SK-N-SH (cell line): ENCODE data around the gene ABCC5. TPM values are rescaled to one million over a fixed set of nuclear protein-coding genes. Genes with fewer than 3 reads are reported as not detected.

Source experiments
- CTCF ChIA-PET: fragments of 300-600, 350-600 bp; formaldehyde crosslinking; extraction: SDS; loops from one replicate; lab custom pipeline; 2021; lab: Yijun Ruan, JAX
- POLR2A ChIA-PET: fragments of 350-600 bp; sonication (Branson Sonifier 250); formaldehyde crosslinking; extraction: SDS; loops from one replicate; lab custom pipeline; 2020; ENCODE audit warnings: antibody characterized with exemption, inconsistent platforms; lab: Yijun Ruan, JAX
- DNase-seq: peaks from one replicate; pipeline ENCODE4 v3.0.0; 2012
- H2AFZ ChIP-seq: fragments of 200-600 bp; sonication (generic); 2 replicates; pipeline ENCODE4 v1.8.1; 2016; ENCODE audit warnings: antibody characterized with exemption, mild to moderate bottlenecking, low read depth
- H3F3A ChIP-seq: fragments of 200-600 bp; sonication (generic); replicated peaks from 2 replicates; pipeline ENCODE3; 2016; ENCODE audit warnings: antibody characterized with exemption, mild to moderate bottlenecking; ENCODE audit not compliant: insufficient read depth
- H3K27ac ChIP-seq, 2 experiments: fragments of 200-500 bp in 1 of 2; fragments of 200-600 bp in 1 of 2; sonication (Bioruptor generic) in 1 of 2; sonication (generic), shearing (Covaris generic) in 1 of 2; 2 replicates each; pipeline versions ENCODE4 v1.5.1 to v1.6.1; 2014 to 2016; ENCODE audit warnings: low read depth in 2 of 2, inconsistent platforms in 1 of 2, low read length in 1 of 2, mild to moderate bottlenecking in 1 of 2, mixed read lengths in 1 of 2
- H3K27me3 ChIP-seq: fragments of 200-600 bp; sonication (generic), shearing (Covaris generic); 2 replicates; pipeline ENCODE4 v1.6.1; 2016; ENCODE audit warnings: mixed run types; ENCODE audit not compliant: insufficient read depth
- H3K36me3 ChIP-seq, 2 experiments: fragments of 200-500 bp in 1 of 2; fragments of 200-600 bp in 1 of 2; sonication (Bioruptor generic) in 1 of 2; sonication (generic) in 1 of 2; replicated peaks in 1 of 2; 2 replicates each; pipeline versions ENCODE3 to v1.5.1; 2014 to 2016; ENCODE audit warnings: low read length in 1 of 2, mild to moderate bottlenecking in 1 of 2; ENCODE audit not compliant: insufficient read depth in 2 of 2, control insufficient read depth in 1 of 2
- H3K4me1 ChIP-seq, 2 experiments: fragments of 200-500 bp in 1 of 2; fragments of 200-600 bp in 1 of 2; sonication (Bioruptor generic) in 1 of 2; sonication (generic), shearing (Covaris generic) in 1 of 2; 2 replicates each; pipeline versions ENCODE4 v1.5.1 to v1.6.1; 2014 to 2016; ENCODE audit warnings: low read depth in 1 of 2, low read length in 1 of 2, mixed run types in 1 of 2; ENCODE audit not compliant: insufficient read depth in 2 of 2, control insufficient read depth in 1 of 2
- H3K4me2 ChIP-seq: fragments of 200-600 bp; sonication (generic), shearing (Covaris generic); 2 replicates; pipeline ENCODE4 v1.6.1; 2017; ENCODE audit warnings: mixed run types
- H3K4me3 ChIP-seq, 2 experiments: fragments of 200-500 bp in 1 of 2; fragments of 200-600 bp in 1 of 2; sonication (Bioruptor generic) in 1 of 2; sonication (generic), shearing (Covaris generic) in 1 of 2; 2 replicates each; pipeline versions ENCODE4 v1.5.1 to v1.8.1; 2014 to 2016; ENCODE audit warnings: low read depth in 2 of 2, inconsistent platforms in 1 of 2, low read length in 1 of 2, mild to moderate bottlenecking in 1 of 2, mixed read lengths in 1 of 2, moderate library complexity in 1 of 2
- H3K79me2 ChIP-seq: fragments of 200-600 bp; sonication (generic); 2 replicates; pipeline ENCODE4 v1.8.1; 2017; ENCODE audit warnings: mild to moderate bottlenecking; ENCODE audit not compliant: insufficient read depth
- H3K9ac ChIP-seq: fragments of 200-600 bp; sonication (generic); 2 replicates; pipeline ENCODE4 v1.6.1; 2017; ENCODE audit warnings: mixed run types
- H3K9me2 ChIP-seq: fragments of 200-600 bp; sonication (generic); 2 replicates; pipeline ENCODE4 v1.6.1; 2017; ENCODE audit warnings: mixed run types
- H3K9me3 ChIP-seq: fragments of 200-600 bp; sonication (generic); 2 replicates; pipeline ENCODE4 v1.6.1; 2017; ENCODE audit warnings: mixed run types, mild to moderate bottlenecking, moderate library complexity
- H4K20me1 ChIP-seq: fragments of 200-600 bp; sonication (generic); 2 replicates; pipeline ENCODE4 v1.6.1; 2017; ENCODE audit warnings: mild to moderate bottlenecking, mixed run types; ENCODE audit not compliant: insufficient read depth
- CHD2 ChIP-seq: fragments of 150-350 bp; IDR thresholded peaks from 2 replicates; pipeline ENCODE4 v1.6.1; 2018; ENCODE audit warnings: low read length; ENCODE audit not compliant: partially characterized antibody
- EP300 ChIP-seq, 2 experiments: IDR thresholded peaks; 2 replicates each; pipeline versions ENCODE4 v1.4.0 to v1.6.1; 2012; ENCODE audit warnings: borderline replicate concordance in 1 of 2, low read depth in 1 of 2, low read length in 1 of 2
- EZH2phosphoT487 ChIP-seq: fragments of 200-600 bp; sonication (generic); IDR thresholded peaks from 2 replicates; pipeline ENCODE4 v1.6.1; 2017; ENCODE audit warnings: low read depth, mixed run types, mild to moderate bottlenecking, antibody characterized with exemption, moderate library complexity, borderline replicate concordance
- FOXJ3 ChIP-seq: sonication (generic); formaldehyde crosslinking; IDR thresholded peaks from 2 replicates; pipeline ENCODE4 v1.5.1; 2020; ENCODE audit warnings: mild to moderate bottlenecking, missing genetic modification reagents
- GABPA ChIP-seq: IDR thresholded peaks from 2 replicates; pipeline ENCODE4 v1.4.0; 2012; ENCODE audit warnings: low read depth, mild to moderate bottlenecking
- GATA2 ChIP-seq: sonication (generic); formaldehyde crosslinking; IDR thresholded peaks from 2 replicates; pipeline ENCODE4 v1.5.0; 2020; ENCODE audit warnings: mild to moderate bottlenecking, missing genetic modification reagents
- JUND ChIP-seq: IDR thresholded peaks from 2 replicates; pipeline ENCODE4 v1.4.0; 2012
- RFX5 ChIP-seq: IDR thresholded peaks from 2 replicates; pipeline ENCODE4 v1.6.1; 2012; ENCODE audit warnings: mild to moderate bottlenecking, improper control_type of control experiment, low read length
- SMC3 ChIP-seq: IDR thresholded peaks from 2 replicates; pipeline ENCODE4 v1.6.1; 2012; ENCODE audit warnings: low read depth, low read length, improper control_type of control experiment
- TAF1 ChIP-seq: IDR thresholded peaks from 2 replicates; pipeline ENCODE4 v1.6.1; 2012; ENCODE audit warnings: low read depth, mild to moderate bottlenecking, low read length, moderate library complexity, borderline replicate concordance
- TEAD4 ChIP-seq: IDR thresholded peaks from 2 replicates; pipeline ENCODE4 v1.4.0; 2012; ENCODE audit warnings: mild to moderate bottlenecking, borderline replicate concordance; ENCODE audit not compliant: insufficient read depth
- WGBS: methylation state at CpG from one replicate; pipeline ENCODE4 v1.1.6; 2017; ENCODE audit warnings: low lambda C conversion rate; 5-methylcytosine and 5-hydroxymethylcytosine counted together
- polyA plus RNA-seq, 3 experiments: library from polyadenylated mRNA; depleted of rRNA; stranded (reverse); fragments of >200 nt; gene quantifications; 2 replicates each; pipeline ENCODE4 v1.2.3, GENCODE V29; 2012
- TF ChIP-seq, protein P1 (sequence below): IDR thresholded peaks from 2 replicates; pipeline ENCODE4 v1.6.1; 2012; ENCODE audit warnings: mild to moderate bottlenecking, low read depth, low read length, moderate library complexity
- TF ChIP-seq, protein P2 (sequence below): IDR thresholded peaks from 2 replicates; pipeline ENCODE4 v1.4.0; 2012; ENCODE audit warnings: low read depth, borderline replicate concordance
- TF ChIP-seq, protein P3 (sequence below): fragments of 150-350 bp; IDR thresholded peaks from 2 replicates; pipeline ENCODE4 v1.6.1; 2016; ENCODE audit warnings: mild to moderate bottlenecking, low read depth, low read length
- TF ChIP-seq, protein P4 (sequence below): fragments of 150-350 bp; IDR thresholded peaks from 2 replicates; pipeline ENCODE4 v1.6.1; 2017; ENCODE audit warnings: antibody characterized with exemption, low read length, low read depth, borderline replicate concordance

ABCC5 gene
- polyA plus RNA-seq, 1 of the 3 experiments (the other 2 are of a cell fraction): 25.9 TPM

DNA sequence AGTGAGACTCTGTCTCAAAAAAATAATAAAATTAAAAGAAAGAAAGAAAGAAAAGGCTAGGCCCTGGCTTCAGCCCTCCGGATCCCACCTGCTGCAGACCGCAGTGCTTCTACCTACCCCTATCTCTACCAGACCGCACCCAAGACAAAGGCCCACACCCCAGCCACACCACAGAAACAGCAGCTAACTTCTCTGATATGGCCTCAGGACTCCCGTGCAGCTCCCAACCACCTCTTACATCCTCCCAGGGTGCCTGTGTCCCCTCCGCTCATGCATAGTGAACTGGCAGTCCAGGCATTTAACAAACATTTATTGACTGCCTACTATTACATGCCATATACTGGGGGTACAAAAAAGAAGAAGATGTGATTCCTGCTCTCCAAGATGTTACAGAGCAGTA lies 28.3 kb upstream of the ABCC5 start:
- no peaks in the 10 kb centered on the region for H4K20me1 ChIP-seq
- no peaks in the 10 kb centered on the region for H3K36me3 ChIP-seq
- no peak overlapping the region for H2AFZ ChIP-seq
- CTCF ChIA-PET: interaction anchor here (1.0 kb wide), 1 partner anchor 9 kb away, joined by 3 read pairs; no protein-coding TSS in a partner anchor
- POLR2A ChIA-PET: no interaction called here
- H3K9ac ChIP-seq: no peak overlapping the region
- no peaks in the 10 kb centered on the region; the same call in 1 of the 2 replicates for H3K27me3 ChIP-seq
- TF ChIP-seq EZH2phosphoT487 (no peak), RFX5 (no peak), JUND (no peak), EP300 (IDR thresholded peaks at IDR 0.05; ENCODE audit: borderline replicate concordance in 1 of 2, low read depth in 1 of 2, low read length in 1 of 2) (no peak), TEAD4 (no peak), FOXJ3 (CRISPR knock-in tag) (no peak)
- TF ChIP-seq, protein P1, sequence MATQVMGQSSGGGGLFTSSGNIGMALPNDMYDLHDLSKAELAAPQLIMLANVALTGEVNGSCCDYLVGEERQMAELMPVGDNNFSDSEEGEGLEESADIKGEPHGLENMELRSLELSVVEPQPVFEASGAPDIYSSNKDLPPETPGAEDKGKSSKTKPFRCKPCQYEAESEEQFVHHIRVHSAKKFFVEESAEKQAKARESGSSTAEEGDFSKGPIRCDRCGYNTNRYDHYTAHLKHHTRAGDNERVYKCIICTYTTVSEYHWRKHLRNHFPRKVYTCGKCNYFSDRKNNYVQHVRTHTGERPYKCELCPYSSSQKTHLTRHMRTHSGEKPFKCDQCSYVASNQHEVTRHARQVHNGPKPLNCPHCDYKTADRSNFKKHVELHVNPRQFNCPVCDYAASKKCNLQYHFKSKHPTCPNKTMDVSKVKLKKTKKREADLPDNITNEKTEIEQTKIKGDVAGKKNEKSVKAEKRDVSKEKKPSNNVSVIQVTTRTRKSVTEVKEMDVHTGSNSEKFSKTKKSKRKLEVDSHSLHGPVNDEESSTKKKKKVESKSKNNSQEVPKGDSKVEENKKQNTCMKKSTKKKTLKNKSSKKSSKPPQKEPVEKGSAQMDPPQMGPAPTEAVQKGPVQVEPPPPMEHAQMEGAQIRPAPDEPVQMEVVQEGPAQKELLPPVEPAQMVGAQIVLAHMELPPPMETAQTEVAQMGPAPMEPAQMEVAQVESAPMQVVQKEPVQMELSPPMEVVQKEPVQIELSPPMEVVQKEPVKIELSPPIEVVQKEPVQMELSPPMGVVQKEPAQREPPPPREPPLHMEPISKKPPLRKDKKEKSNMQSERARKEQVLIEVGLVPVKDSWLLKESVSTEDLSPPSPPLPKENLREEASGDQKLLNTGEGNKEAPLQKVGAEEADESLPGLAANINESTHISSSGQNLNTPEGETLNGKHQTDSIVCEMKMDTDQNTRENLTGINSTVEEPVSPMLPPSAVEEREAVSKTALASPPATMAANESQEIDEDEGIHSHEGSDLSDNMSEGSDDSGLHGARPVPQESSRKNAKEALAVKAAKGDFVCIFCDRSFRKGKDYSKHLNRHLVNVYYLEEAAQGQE: no peak
- TF ChIP-seq, protein P2, sequence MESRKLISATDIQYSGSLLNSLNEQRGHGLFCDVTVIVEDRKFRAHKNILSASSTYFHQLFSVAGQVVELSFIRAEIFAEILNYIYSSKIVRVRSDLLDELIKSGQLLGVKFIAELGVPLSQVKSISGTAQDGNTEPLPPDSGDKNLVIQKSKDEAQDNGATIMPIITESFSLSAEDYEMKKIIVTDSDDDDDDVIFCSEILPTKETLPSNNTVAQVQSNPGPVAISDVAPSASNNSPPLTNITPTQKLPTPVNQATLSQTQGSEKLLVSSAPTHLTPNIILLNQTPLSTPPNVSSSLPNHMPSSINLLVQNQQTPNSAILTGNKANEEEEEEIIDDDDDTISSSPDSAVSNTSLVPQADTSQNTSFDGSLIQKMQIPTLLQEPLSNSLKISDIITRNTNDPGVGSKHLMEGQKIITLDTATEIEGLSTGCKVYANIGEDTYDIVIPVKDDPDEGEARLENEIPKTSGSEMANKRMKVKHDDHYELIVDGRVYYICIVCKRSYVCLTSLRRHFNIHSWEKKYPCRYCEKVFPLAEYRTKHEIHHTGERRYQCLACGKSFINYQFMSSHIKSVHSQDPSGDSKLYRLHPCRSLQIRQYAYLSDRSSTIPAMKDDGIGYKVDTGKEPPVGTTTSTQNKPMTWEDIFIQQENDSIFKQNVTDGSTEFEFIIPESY: no peak
- no peaks in the 10 kb centered on the region for H3F3A ChIP-seq
- no peak overlapping the region for H3K4me2 ChIP-seq
- no peak for DNase-seq
- H3K27ac ChIP-seq: no peak overlapping the region
- H3K4me3 ChIP-seq: no peak overlapping the region
- no peaks in the 10 kb centered on the region for H3K9me3 ChIP-seq
- WGBS: 96% methylated on average over 5 of the region's 5 CpGs
- H3K9me2 ChIP-seq: no peaks in the 10 kb centered on the region
- H3K79me2 ChIP-seq: no peaks in the 10 kb centered on the region
- peaks cover 0 to 2% of the 10 kb centered on the region in 2 experiments; a peak in 1 of 4 replicates for H3K4me1 ChIP-seq

DNA sequence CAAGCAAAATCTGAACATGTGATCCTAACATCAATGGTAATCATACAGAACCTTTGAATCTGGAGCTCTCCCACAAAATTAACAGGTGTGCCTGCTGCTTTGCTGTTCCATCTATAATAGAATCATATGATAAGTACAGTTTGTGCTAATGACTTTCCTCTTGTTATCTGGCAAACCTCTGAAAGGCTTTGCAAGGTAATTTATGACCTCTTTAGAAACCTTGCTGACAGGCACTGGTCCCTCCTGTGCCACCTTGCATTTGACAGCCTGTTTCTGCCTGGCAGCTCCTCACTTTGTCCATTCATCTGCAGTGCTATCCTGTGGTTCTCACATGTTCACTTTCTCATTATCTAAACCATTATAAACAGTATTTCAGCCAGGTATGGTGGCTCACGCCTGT lies 24.9 kb upstream of the ABCC5 start:
- POLR2A ChIA-PET: no interaction called here
- H3K9me3 ChIP-seq: no peaks in the 10 kb centered on the region
- no peak for DNase-seq
- no peak overlapping the region for H2AFZ ChIP-seq
- no peaks in the 10 kb centered on the region for H3K27me3 ChIP-seq
- no peaks in the 10 kb centered on the region for H3K79me2 ChIP-seq
- TF ChIP-seq, protein P3, sequence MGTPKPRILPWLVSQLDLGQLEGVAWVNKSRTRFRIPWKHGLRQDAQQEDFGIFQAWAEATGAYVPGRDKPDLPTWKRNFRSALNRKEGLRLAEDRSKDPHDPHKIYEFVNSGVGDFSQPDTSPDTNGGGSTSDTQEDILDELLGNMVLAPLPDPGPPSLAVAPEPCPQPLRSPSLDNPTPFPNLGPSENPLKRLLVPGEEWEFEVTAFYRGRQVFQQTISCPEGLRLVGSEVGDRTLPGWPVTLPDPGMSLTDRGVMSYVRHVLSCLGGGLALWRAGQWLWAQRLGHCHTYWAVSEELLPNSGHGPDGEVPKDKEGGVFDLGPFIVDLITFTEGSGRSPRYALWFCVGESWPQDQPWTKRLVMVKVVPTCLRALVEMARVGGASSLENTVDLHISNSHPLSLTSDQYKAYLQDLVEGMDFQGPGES: no peak
- no peak for TF ChIP-seq TAF1
- 0 out of 4 replicates have a peak, but pooled peaks of 1 of the 2 experiments have one; percentile 44 for TF ChIP-seq EP300 (IDR thresholded peaks at IDR 0.05; ENCODE audit: borderline replicate concordance in 1 of 2, low read depth in 1 of 2, low read length in 1 of 2)
- TF ChIP-seq, protein P4, sequence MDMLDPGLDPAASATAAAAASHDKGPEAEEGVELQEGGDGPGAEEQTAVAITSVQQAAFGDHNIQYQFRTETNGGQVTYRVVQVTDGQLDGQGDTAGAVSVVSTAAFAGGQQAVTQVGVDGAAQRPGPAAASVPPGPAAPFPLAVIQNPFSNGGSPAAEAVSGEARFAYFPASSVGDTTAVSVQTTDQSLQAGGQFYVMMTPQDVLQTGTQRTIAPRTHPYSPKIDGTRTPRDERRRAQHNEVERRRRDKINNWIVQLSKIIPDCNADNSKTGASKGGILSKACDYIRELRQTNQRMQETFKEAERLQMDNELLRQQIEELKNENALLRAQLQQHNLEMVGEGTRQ: no peak
- TF ChIP-seq SMC3: no peak
- TF ChIP-seq CHD2: no peak
- TF ChIP-seq GATA2 (CRISPR knock-in tag): peak; percentile 54
- no peak for TF ChIP-seq GABPA
- TF ChIP-seq RFX5: no peak
- H3K27ac ChIP-seq: no peak overlapping the region
- H3K4me3 ChIP-seq: no peak overlapping the region
- no peak overlapping the region for H3K9ac ChIP-seq
- H3K9me2 ChIP-seq: no peaks in the 10 kb centered on the region
- no peaks in the 10 kb centered on the region for H3K36me3 ChIP-seq
- H4K20me1 ChIP-seq: no peaks in the 10 kb centered on the region
- CTCF ChIA-PET: interaction anchor here (0.7 to 1.6 kb wide), 4 partner anchors 25 to 207 kb away, joined by 3 to 4 read pairs (median 3); partner anchors contain the start of genes ABCC5 and EEF1AKMT4
- peaks cover 0 to 2% of the 10 kb centered on the region in 2 experiments; a peak in 2 of 4 replicates for H3K4me1 ChIP-seq
- H3F3A ChIP-seq: no peaks in the 10 kb centered on the region
- WGBS: 58% methylated on average over 1 of the region's 1 CpG
- no peak overlapping the region for H3K4me2 ChIP-seq
